T-helper 1 cell (primary cell): ENCODE measurements around the gene CTSF.
"Not testable (repeated sequence)": the region's sequence is repeated elsewhere in the genome, so short reads cannot be mapped to it uniquely, and the experiment has no call there.

Experiments
- DNase-seq, 5 donors: peaks; one replicate each; pipeline ENCODE4 v3.0.0-alpha.2; 2012 to 2020
- total RNA-seq, 4 donors: gene quantifications; one replicate each; lab custom pipeline; 2026; lab: John Stamatoyannopoulos, UW

The CTSF gene
- 11.6 to 17.7 (median 12.8) reads per million in 4 donors for total RNA-seq

DNA sequence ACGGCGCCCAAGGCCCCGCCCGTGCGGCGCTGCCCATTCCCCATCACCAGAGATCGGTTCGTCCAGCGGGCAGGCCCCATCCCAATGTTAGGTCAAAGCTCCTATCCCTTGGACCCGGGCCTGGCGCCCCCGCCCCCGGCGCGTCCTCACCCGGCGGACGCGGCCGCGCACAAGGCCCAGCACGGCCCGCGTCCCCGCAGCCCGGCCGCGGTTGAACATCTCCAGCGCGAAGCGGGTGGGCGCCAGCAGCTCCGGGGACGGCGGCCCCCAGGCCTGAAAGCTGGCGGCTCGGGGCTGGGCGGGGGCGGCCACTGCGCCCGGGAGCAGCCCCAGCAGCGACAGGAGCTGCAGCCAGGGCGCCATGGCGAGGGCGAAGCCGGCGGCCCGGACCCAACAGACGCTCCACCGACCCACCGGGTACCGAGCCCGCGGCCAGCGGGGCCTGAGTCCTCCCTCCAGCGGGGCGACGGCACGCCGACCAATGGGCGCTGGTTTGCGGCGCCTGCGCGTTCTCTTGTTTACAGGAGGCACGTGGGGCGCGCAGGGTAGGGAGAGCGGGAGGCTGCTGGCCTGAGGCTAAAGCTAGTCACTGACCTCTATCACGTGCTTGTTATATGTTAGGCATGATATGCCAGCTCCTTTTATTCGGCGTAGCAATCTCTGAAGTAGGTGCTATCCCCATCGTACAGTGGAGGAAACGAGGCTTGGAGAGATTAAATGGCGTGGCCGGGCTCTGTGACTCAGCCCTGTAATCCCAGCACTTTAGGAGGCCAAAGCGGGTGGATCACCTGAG, at the start of gene CTSF:
Gene CTSF (minus strand): TSS at position 483 of the 793 bp plus-strand sequence. CDS start 120 bp downstream, at position 363.
- peak; percentile 47 to 69 (median 52) for DNase-seq

GRCh38 chr11:66617155-66617834, 48.9 kb upstream of the CTSF start:
- DNase-seq: no peak

DNA sequence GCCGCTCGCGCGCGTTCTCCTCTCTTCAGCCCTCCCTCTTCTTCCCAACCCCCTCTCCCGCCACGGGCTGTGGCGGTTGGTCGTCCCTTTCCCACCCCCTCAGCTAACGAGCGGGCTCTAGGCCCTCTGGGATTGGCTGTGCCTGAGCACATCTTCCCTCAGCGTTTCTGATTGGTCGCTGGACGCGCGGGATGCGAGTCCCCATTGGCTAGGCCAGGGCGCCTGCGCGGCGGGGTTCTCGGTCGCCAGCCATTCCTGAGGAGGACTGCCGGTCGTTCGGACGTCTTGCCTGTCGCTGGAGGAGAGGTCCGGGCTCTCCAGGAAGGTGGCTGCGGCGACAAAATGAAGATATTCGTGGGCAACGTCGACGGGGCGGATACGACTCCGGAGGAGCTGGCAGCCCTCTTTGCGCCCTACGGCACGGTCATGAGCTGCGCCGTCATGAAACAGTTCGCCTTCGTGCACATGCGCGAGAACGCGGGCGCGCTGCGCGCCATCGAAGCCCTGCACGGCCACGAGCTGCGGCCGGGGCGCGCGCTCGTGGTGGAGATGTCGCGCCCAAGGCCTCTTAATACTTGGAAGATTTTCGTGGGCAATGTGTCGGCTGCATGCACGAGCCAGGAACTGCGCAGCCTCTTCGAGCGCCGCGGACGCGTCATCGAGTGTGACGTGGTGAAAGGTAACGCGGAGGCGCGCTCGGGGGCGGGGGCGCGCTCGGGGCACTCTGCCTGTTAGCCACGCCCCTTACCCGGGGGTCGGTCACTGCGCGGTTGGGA, 48.2 kb upstream of the CTSF start, which contains the start of gene RBM14:
Gene RBM14 (plus strand): TSS at position 252 of the 776 bp plus-strand sequence. CDS start 91 bp downstream, at position 343.
- peak; percentile 97 to 99 (median 98) for DNase-seq

DNA sequence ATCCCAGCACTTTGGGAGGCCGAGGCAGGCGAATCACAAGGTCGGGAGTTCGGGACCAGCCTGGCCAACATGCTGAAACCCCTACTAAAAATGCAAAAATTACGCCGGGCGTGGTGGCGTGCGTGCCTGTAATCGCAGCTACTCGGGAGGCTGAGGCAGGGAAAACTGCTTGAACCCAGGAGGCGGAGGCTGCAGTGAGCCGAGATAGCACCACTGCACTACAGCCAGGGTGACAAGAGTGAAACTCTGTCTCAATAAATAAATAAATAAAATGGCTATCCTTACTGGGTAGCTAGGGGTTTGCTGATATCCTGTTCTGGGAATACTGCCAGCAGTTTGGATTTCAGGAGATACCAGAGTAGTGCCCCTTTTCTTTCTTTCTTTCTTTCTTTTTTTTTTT, 45.7 kb upstream of the CTSF start:
- no peak for DNase-seq

DNA sequence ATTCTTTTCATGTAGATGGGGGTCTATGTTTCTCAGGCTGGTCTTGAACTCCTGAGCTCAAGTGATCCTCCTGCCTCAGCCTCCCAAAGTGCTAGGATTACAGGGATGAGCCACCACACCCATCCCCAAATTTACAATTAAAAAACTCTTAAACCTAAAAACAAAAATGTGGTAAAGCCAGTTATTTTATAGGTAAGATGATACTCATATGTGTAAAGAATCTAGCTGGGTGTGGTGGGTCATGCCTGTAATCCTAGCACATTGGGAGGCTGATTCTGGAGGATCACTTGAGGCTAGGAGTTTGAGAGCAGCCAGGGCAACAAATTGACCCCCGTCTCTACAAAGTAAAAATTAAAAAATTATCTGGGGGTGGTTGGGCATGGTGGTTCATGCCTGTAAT, 44.1 kb upstream of the CTSF start:
- DNase-seq: no peak

- no peak for DNase-seq
These were observed 41.6 kb upstream of the CTSF start for GRCh38 chr11:66609721-66610617.

- no peak for DNase-seq
These were observed 38.9 kb upstream of the CTSF start for GRCh38 chr11:66607126-66607834.

GRCh38 chr11:66606608-66607007, 38.2 kb upstream of the CTSF start:
- DNase-seq: not testable (repeated sequence)

GRCh38 chr11:66604155-66604554, 35.7 kb upstream of the CTSF start:
- no peak for DNase-seq

DNA sequence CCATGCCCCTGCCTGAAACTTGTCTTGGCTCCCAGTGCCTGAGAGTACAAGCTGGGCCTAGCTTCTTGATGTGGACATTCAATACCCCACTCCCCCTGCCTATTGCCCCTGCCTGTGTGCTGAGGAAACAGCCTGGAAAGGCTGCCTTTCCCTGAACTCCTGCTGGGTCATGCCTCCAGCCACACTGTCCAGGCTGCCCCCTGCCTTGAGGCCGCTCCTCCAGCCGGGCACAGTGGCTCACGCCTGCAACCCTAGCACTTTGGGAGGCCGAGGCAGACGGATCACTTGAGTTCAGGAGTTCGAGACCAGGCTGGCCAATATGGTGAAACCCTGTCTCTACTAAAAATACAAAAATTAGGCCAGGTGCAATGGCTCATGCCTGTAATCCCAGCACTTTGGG, 34.7 kb upstream of the CTSF start:
- DNase-seq: no peak

- no peak for DNase-seq
These were observed 32.3 kb upstream of the CTSF start for GRCh38 chr11:66600631-66601233.

DNA sequence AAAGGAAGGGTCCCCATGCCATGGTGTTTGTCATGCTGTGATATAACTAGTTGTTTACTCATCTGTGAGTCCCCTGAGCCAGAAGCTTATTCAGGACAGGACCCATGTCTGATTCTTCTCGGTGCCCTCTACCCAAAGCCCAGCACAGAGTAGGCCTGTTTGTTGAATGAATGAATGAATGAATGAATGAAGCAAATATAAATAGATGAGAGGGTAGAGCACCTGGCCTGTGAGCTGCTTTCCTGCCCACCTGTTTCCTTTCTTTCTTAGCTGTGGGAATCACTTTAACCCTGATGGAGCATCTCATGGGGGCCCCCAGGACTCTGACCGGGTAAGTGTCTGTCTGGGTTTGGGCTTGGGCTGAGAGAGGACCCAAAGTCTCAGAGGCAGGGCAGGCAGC, 31.8 kb upstream of the CTSF start:
- DNase-seq: no peak

- no peak for DNase-seq
These were observed 30.6 kb upstream of the CTSF start for GRCh38 chr11:66598993-66599392.

GRCh38 chr11:66595245-66595904, 27.0 kb upstream of the CTSF start:
- DNase-seq: no peak

DNA sequence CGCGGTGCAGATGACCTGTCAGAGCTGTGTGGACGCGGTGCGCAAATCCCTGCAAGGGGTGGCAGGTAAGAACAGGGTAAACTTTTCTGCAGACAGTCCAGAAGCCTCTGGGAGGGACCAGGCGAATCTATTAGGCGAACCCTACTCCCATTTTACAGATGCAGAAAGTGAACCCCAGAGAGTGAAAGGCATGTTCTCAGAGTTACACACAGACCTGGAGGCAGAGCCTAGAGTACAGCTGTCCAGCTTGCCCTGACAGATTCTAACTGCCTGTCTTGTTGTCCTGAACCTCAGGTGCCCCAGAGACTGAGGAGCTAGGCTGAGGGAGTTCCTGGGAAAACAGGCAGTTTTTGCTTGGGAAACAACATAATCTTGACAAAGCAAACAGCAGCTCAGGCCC, 25.2 kb upstream of the CTSF start:
- no peak for DNase-seq

GRCh38 chr11:66593303-66593635, 24.9 kb upstream of the CTSF start:
- DNase-seq: no peak

DNA sequence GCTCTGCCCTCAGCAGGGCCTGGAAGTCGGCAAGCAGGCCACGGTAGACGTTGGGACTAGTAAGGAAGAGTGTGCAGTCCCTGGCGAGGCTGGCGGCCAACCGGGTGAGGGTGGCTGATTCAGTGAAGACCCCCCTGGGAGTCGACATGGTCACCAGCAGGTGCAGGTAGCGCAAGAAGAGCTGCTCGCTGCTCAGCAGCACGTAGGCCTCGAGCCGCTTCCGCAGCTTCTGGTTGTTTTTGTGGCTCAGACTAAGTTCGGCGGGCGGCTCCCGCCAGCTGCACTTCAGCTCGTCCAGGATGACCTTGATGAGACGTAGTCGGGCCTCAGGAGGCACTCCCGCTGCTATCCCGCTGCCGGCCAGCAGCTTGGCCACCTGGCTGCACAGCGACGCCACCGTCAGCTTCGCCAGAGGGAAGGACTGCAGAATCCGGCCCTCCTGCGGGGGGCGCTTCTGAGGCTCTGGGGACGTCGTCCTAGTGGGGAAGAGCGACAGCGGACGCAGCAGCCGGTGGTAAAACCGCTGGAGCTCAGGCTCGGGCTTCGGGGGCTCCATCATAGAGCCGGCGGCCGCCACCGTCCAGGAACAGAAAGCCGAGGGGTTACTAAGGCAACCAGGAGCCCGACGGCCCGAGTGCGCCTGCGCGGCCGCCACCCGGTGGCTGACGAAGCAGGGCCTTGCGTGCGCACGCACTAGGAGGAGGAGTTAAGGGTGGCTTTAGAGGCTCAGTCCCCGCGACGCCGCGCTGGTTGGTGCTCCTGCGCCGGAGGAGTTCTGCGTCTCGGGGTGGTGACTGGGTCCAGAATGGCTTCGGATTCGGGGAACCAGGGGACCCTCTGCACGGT, 24.3 kb upstream of the CTSF start, which contains the start of the genes CCDC87 and CCS:
Gene CCDC87 (minus strand): TSS at position 607 of the 846 bp plus-strand sequence. CDS start 48 bp downstream, at position 559.
Gene CCS (plus strand): TSS at position 729 of the 846 bp plus-strand sequence. CDS start 77 bp downstream, at position 806.
- peak; percentile 97 to 99 (median 99) for DNase-seq

DNA sequence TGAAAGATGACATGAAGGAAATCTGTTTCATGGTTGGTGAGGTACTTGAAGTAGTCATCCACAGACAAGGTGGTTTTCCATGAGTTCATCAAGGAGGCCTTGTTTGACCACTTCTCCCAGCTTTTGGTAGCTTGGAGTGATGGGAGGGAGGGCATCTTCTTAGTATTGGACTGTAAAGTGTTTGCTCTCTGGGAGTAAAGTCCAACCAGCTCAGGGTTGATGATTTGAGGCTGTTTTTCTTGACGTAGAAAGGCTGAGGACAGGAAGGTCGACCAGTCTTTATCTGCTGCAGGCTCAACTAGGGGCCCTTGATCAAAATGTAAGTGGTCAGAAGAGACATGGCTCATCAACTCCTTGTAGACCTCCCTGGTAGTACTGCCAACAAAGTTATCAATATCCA, 22.8 kb upstream of the CTSF start:
- DNase-seq: no peak

- no peak for DNase-seq
These were observed 21.7 kb upstream of the CTSF start for GRCh38 chr11:66589996-66590675.
